Stimulated activated CD8-positive, alpha-beta memory T cell treated with anti-CD3 and anti-CD28 coated beads, Interleukin-15, amount 100 ng/mL, for 48 hours (primary cell): ENCODE measurements around the gene PTPN14.

ENCODE experiments used
- DNase-seq, 2 donors: peaks; one replicate each; pipeline ENCODE4 v3.0.0-alpha.2; 2020; ENCODE audit warnings: low read depth in 2 of 2

PTPN14 gene

DNA sequence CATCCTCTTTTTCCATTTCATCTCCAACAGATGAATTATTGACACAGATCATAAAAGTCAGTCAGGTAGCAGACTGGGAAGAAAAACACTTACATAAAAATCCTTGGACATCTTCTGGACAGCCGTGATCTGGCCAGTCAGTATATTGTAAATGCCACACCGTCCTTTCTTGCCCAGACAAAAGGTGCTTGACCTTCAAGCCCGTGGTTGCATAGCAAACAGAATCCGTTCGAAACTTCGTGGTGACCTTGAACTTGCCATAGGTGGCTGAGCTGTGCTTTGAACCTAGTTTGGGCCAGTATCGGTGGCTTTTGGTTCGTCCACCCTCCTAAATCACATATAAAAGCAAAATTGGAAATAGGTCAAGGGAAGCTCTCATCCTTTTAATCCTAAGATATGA, 182.0 kb downstream of the PTPN14 start:
- no peak for DNase-seq

DNA sequence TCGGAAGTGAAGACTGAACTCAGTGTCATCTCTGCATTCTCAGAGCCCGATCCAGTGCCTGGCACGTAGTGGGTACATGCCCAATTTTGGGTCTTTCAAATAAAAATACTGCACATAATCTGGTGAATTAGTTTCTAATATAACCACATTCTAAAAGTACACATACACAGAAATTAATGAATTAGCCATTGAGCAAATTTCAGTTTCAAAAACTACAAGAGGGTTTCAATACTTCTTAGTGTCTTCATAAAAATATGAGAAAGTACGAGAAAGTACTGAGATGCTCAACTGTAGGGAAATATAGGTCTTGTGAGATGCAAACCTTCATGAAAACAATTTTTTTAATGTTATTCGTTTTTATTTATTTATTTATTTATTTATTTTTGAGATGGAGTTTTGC, 183.6 kb downstream of the PTPN14 start:
- no peak for DNase-seq

- no peak for DNase-seq
Observed at GRCh38 chr1:214364786-214365295, 186.6 kb downstream of the PTPN14 start.

DNA sequence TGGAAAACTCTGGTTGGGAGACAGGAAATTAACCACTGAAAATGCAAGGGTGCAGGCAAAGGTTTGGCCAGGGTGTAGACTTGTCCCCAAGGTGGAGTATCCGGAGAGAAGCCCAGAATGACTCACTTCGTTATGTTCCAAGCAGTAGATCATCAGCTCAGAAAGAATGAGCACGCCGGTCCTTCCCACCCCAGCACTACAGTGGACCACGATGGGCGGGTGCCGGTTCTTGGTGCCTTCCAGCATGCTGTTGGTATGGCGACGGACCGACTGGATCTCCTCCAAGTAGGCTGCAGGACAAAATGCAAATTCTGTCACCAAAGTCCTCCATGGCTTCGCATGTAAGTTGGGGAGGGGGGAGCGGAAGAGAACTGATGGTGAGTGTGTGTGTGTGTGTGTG, 187.0 kb downstream of the PTPN14 start:
- DNase-seq: no peak

- no peak for DNase-seq
Observed at GRCh38 chr1:214363386-214363785, 188.0 kb downstream of the PTPN14 start.

GRCh38 chr1:214362188-214362882, 189.1 kb downstream of the PTPN14 start:
- DNase-seq: no peak

GRCh38 chr1:214361636-214362035, 189.8 kb downstream of the PTPN14 start:
- no peak for DNase-seq

- DNase-seq: no peak
Observed at GRCh38 chr1:214360525-214361164, 190.8 kb downstream of the PTPN14 start.

DNA sequence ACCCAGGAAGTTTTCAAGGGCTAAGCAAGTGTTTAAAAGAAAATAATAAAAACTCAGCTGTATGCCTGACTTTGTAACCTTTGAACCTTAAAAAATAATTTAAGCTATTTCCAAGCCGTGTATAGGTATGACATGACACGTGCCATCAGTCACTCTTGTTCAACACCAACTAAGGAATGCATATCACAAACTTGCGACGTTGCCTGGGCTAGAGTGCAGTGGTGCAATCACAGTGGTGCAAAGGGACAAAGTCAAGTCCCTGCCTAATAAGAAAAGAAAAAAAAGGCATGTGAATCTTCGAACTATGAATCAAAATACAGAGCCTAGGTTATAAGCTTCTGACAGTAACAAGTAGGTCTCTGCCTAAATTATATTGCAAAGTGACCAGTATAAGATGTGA, 191.3 kb downstream of the PTPN14 start:
- no peak for DNase-seq

DNA sequence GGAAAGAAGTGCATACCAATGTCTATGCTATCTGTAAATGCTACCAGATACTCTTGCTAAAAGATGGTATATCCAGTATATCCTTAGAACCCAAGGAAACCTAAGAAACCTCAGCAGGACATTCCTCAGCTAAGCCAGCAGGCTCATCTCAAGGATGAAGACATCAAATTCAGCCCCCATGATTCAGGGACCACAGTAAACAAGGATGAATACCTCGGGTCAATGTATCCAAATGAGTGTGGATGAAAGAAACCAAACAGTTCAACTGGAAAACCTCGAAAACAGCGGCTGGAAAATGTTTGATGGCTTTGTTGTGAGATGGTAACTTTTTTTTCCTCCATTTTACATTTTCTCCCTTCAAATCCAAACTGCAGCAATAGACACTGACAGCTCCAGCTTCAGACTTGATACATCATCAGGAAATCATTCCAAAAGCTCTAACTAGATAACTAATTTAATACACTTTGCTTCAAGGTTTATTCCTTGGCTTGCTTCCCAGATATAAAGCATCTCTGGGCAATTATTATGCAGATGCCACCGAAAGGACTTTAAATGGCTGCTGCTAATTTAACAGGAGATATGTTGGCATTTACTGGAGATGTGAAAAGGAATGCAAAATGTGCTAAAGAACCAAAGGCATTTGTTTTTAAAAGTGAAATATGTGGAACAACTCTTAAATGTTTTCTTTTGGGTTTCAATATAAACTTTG, 196.8 kb downstream of the PTPN14 start:
- DNase-seq: no peak

GRCh38 chr1:214352838-214353237, 198.6 kb downstream of the PTPN14 start:
- DNase-seq: no peak

DNA sequence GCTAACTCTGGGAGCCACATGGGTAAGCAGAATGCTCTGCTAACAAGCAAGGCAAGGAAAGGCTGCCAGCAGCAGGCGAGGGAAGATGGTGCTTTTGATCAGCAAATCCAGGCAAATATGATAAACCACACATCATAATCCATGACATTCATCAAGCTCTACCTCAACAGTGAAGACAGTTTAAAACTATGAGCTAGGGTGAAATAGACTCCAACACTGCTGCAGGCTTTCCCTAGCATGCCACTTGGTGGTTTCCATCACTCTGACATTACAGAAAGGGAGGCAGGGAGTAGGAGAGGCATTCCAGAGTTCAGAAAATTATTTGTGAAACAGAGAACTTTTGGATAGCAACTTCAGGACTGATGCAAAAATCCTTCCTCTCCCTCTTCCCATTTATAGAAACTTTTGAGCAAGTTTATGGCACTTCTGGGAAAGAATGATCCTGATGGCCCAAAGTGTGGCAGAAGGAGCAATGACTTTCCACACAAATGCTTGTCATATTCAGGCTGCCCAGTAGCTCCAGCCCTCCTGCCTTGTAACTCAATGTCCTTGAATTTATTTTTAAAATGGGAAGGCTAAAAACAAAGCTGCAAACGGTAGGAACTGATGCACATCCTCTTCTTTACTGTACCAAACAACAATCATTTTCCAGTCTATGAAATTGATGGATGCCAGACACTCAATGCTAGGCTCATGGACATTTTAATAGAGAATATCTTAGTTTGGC, 199.7 kb downstream of the PTPN14 start:
- DNase-seq: no peak

GRCh38 chr1:214349781-214350180, 201.6 kb downstream of the PTPN14 start:
- no peak for DNase-seq

GRCh38 chr1:214349008-214349407, 202.4 kb downstream of the PTPN14 start:
- DNase-seq: no peak

- DNase-seq: no peak
Observed at GRCh38 chr1:214344897-214345296, 206.5 kb downstream of the PTPN14 start.

GRCh38 chr1:214342525-214342924, 208.9 kb downstream of the PTPN14 start:
- DNase-seq: no peak

GRCh38 chr1:214341932-214342331, 209.5 kb downstream of the PTPN14 start:
- no peak for DNase-seq

- DNase-seq: no peak
Observed at GRCh38 chr1:214341459-214341858, 209.9 kb downstream of the PTPN14 start.

- no peak for DNase-seq
Observed at GRCh38 chr1:214338212-214338611, 213.2 kb downstream of the PTPN14 start.

DNA sequence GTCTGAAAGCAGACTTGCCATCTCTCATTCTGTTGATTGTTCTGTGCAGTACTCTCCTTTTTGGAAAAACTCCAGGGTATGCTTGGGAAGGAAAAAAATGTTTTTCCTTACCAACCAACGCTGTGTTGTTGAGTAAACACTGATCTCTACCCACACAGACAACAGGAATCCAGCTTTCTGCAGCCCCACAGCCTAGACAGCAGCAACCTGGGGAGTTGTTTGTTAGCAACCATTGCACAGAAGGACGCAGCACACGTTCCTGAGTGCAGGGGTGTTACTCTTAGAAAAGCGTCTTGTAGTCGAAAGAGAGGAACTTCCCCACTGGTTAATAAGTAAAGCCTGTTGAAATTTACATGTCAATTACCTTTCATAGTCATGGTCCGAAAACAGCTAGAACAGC, 213.9 kb downstream of the PTPN14 start:
- DNase-seq: no peak

GRCh38 chr1:214337015-214337414, 214.4 kb downstream of the PTPN14 start:
- DNase-seq: no peak

DNA sequence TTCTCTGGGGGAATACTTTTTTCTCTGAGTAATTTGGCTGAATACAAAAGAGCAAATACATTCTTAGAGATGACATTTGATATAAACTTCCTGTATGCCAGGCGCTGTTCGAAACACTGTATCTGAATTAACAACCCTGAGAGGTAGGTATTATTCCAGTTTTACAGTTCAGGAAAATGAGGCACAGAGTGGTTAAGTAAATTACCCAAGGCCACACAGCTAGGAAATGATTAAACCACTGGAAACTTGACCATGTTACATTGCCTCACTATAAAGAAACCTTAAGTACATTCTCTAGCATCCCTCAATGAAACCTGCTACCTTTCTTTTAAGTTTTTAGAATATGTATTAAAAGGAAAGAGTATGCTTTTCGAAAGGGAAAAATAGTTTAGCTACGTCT, 215.8 kb downstream of the PTPN14 start:
- DNase-seq: no peak
